Islet precursor cell (in vitro differentiated cells): ENCODE results near the gene SUPT4H1.

ENCODE experiments used
- DNase-seq: peaks from one replicate; pipeline ENCODE4 v3.0.0-alpha.2; 2018

SUPT4H1 gene

DNA sequence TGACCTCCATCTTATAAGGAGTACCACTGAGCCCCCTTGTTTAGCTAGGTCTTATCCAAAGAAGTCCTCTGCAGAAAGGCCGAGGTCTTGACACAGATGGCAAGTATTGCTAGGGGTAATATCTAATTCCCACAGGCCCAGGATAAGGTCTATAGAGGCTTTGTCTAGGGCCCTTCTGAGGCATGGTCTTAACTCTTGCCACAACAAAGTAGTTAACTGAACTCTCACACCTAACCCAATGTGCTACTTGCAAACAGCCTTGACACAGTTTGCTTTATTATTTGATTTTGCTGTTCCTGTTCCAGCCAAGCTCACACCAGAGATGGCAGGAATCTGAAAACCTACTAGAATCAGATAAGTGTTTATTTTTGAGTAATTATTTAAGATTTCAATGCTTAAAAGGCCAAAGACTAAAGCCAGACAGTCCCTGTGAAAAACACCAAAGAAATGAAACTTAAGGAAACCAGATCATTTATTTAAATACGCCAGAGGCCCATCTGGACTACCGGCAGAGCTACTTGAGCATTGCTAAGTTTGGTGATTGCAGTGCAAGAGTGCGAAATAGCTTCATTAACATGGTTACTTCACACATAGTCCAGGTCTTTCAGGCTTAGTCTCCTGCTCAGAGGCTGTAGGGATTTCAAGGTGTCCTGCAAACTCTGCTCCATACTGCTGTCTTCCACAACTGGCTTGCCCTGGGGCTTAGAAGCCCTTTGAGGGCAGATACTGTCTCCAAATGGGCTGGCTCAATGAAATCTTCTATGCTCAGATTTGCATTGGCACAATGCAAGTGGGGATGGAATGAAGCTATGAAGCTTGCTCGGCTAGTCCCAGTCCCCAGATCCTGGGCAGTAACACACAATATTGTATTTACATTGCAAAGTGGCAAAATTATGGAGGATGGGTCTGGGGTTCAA lies 28.5 kb upstream of the SUPT4H1 start:
- no peak for DNase-seq

DNA sequence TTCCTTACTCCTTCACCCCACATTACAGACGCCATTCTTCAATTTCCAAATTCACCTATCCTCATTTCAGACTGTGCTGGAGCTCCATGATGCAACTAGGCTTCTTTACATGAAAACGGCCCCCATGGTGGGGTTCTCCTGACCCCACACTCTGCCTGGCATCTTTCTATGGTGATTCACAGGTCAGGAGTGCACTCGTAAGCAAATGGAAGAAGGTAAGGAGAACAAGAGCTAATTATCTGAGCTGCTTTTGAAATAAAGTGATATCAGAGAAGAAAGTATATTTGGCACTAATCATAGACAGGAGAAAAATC lies 27.5 kb upstream of the SUPT4H1 start:
- DNase-seq, result no peak

DNA sequence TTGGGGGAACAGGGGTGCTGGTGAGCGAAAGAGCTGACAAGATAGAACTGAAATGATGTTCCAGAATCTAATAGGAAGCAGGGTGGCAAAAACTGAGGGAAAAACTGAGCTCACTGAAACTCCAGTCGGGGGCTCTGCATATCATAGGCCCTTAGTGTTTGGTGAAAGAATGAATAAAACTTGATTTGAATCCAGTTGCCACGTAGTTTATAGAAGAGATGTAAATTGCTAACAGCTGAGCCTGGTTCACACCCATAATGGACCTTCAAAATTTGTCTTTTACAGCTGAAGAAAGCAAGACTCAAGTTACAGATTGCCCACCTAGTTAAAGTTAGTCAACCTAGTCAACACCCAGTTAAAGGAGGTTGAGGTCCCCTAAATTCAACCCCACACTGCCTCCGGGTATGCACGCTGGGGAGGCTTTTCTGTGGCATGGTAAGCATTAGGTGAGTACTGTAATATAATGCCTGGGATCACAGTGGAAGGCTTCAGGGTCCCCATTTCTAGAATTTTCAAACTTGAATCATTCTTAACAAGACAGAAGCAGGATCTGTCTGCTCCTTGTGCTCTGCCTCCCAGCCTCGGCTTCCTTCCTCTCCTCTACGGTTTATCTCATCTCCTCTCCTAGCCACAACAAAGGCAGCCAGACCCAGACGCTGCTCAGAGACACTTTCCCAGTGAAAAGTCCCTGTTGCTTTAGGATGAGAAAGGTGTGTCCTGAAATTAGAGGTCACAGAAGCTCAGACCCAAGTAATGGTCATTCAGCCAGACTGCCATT lies 26.9 kb upstream of the SUPT4H1 start:
- DNase-seq, result peak; percentile 93

DNA sequence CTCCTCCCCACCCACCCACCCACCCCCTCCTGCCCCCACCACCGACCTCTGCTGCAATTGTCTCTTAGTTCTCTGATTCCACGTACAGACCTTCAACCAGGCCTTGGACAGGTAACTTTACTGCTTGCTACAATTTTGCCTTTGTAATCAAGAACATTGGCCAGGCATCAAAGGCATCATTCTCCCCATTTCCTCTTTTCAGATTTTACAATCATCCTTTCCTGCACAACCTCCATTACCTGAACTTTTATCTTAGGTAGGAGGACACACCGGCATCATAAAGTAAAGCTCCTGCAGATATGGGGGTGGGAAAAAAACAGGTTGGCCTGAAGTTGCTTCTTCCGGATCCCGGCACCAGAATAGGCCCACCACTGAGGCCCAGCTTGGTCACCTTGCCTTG lies 25.7 kb upstream of the SUPT4H1 start:
- DNase-seq, result no peak

DNA sequence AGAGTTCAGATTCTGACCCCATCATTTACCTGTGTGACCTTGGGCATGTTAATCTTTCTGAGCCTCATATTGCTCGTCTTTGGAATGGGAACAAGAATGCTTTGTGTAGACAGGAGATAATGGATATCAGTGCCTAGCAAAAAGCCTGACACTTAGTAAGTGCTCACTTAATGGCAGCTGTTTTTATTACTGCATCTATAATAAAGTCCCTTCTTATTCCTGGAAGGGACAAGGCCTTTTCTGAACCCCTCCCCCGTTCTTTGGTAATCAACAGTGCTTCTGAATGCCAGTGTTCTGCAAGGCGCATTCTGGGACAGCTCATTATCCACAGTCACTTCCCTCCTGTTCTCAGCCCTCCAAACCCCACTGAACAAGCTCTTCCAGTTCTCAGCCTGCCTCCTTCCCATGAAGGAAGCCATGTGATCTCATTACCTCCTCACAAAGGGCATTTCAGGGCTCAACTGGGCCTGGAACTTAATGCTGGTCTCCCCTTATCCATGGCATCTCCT lies 25.1 kb upstream of the SUPT4H1 start:
- DNase-seq, result peak; percentile 99

DNA sequence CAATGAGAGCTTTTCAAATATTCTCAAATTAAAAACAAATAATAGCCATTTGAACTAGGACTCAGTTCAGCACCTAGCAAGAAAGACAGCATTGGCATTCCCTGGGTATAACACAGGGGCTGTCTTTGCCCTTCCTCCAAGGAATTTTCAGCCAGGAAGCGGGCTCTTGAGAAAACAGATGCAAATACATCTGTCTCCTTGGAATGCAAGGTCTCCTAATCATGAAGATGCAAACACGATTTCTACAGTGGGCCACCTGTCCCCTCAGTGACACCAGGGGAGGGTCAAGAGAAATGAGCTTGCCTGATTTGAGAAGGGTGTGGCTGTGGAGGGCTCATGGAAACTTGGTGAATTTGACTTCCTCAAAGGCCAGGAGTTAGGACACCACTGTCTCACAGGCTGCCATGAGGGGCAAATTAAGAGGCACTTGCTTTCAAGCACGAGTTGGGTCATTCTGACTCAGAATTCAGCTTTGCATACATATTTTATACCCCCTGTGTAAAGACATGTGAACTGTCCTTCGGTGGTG lies 24.5 kb upstream of the SUPT4H1 start:
- DNase-seq, result peak; percentile 53

DNA sequence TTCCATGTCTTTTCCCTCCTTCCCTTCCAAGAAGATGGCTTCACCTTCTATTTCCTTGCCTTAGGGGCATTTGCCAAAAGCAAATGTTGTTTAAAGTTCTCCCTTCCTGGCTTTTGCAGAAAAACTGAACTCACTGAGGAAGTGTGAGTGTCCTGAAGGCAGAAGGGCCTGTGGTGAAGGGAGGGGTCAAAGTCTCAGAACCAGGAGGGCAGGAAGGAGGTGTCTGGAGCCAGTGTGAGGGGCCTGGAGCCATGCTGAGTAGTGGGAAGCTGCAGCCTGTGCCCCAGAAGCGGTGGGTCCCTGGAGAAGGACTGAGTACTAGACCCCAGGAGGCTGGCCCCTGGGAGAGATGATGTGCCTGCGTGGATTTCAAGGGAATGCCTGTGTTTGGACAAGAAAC lies 23.8 kb upstream of the SUPT4H1 start:
- DNase-seq, result peak; percentile 75

DNA sequence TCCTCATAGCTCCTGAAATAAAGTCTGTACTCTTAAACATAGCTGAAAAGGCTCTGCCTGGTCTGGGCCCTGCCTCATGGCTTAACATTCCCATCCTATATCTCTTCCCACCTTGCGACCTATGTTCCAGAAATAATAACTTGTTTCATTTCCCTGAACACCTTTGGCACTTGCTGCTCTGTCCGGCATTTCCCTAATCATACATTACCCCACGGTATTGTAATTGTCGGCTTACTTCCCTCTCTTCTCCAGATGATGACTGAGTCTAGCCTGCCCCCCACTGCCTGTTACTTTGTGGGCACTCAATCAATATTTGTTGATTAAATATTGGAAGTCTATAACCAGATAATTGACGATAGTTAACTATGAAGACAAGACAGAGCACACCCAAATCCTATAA lies 23.3 kb upstream of the SUPT4H1 start:
- DNase-seq, result peak; percentile 27

DNA sequence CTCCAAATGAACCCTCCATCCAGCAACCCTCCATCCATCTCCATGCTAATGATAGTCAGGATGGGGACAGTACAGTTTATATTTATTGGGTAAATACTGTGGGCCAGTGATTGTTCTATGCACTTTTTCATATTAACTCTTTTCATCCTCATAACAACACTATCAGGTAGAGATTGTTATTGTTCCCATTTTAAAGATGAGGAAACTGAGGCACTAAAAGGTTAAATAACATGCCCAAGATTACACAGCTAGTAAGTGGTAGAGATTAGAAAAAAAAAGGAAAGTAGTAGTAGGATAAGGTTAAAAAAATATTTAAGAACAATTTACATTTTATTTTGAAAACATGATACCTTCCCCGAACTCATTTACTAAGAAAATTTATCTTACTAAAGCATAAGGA lies 21.9 kb upstream of the SUPT4H1 start:
- DNase-seq, result no peak

DNA sequence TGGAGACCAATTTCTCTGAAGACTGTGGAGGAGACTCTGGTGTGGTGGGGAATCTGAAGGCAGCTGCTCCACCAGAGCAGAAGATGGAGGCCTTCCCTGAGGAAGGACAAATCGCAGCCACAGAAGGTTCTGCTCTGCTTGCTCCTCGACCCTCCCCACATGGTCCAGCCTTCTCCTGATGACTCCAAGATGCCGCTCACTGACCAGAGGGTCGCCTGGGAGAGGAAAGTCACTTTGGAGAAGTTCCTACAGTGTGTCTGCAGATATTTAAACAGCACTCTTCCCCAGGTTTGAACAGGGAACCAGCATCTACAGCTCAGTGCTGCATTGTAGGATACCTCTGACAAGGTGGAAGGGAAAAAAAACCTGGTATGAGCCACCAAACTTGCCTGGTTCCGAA lies 21.0 kb upstream of the SUPT4H1 start:
- peak; percentile 50 for DNase-seq

DNA sequence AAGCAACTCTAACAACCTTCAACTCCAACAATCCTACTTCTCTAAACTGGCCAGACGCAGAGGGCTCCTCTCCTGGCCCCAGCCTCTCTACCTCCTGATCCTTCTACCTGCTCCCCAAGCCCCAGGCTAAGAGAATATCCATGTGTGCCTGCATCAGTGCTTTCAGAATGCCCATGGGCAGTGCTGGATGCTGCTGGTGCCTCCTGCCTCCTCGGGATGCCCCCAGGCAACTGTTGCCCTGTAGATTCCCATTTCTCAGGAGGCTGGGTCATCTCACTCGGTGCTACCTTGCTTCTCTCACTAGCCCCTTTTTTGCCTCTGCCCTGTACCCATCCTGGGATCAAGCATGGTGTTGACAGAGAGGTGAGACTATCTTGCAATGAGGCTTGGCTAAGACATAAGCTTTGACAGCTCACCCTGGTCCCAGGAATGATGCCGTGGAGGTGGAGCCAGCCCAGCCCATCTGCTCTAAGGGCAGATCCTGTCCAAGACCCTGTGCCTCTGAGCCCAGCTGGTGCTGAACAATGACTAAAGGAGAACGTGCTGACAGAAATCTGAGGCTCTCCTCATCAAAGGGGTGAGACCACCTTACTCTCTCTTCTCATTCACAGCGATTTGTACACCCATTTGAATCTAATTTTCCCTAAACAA lies 19.4 kb upstream of the SUPT4H1 start:
- no peak for DNase-seq

DNA sequence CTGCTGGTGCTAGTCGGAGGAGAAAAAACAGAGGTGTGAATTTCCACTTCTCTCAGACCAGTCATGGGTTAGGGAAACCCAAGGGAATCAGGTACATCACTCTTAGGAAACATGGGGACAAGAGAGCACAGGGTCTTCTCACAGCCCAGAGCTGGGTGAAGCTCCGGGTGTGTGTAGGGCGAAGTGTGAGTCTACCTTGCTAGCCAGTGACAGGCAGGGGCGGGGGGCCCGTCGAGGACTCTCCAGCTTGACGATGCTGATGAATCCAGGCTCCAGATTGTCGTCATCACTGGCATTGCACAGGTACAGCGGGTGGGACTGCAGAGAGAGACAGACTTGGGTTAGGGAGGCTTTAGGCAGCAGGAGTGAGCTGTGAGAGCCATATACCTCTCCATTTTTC lies 18.7 kb upstream of the SUPT4H1 start:
- DNase-seq, result peak; percentile 50

DNA sequence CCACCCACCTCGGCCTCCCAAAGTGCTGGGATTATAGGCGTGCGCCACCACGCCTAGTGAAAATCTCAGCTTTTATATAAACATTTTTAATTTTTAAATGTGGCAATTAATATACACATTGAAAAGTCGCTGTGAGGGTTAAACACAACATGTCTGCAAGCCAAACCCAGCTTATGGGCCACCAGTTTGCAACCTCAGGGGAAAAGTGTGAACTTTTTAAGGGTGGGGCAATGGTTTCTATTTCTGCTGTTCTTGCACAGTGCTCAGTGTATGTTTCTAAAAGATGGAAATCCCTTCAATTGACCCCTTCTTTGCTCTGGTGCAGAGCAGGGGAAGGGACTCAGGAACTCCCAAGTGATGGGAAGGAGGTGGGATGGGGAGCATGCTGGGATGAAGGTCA lies 18.3 kb upstream of the SUPT4H1 start:
- DNase-seq, result no peak

DNA sequence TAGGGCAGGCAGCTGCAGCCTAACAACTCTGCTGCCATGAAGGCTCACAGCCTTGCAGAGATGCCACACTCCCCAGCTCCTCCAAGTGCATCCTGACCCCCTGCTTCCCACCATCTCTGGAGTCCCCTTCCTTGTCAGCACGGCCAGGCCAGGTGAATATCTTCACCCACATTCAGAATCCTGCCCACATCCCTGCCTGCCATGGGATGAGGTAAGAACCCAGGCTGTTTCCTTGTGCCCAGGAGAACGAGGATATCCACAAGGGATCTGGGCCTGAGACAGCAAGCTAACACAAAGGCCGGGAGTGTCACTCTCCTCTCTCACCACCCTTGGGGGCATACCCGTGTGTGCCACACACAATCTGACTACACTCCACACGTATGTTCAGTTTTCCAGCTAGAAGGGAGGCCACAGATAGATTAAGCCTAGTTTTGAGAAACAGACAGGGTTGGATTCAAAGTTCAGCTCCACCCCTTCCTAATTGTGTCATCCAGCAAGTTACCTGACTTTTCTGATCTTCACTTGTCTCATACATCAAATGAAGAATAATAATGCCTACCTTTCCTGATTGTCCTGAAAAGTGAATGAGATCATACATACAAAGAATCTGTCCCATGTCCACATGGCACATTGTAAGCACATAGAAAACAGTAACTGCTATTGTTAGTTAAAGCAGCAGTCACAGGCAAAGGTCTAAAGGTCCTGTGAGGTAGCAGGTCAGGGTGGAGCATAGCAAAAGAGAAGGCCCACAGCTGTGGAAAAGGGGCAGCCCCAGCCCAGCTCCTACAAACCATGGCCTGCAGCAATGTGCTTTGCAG lies 17.4 kb upstream of the SUPT4H1 start:
- DNase-seq, result no peak

DNA sequence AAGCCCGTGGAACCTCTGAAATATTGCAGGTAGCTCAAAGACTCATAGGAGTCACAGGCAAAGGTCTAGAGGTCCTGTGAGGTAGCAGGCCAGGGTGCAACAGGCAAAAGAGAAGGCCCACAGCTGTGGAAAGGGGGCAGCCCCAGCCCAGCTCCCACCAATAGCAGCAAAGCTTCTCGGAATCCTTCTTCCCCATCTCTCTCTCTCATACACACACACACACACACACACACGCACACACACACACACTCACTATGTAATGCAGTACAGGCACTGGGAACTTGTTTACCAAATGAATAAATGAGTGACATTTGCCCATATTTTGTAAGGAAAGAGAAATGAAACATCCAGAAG lies 16.8 kb upstream of the SUPT4H1 start:
- DNase-seq, result no peak

DNA sequence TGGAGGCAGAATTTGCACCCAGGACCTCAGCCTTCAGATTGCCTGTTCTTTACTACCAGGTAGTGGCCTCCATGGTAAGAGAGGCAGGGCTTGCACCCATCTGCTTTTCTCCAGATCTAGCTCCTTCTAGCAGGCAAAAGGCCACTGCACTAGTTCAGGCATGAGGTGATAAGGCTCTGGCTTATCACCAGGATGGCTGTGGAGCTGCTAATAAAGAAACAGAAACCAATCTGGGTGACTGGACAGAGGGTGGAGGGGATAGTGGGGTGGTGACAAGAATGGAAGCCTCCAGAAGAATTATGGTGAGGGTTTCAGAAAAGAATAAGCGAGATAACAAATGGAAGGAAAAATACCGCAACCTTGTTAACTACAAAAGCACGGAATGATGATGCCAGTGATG lies 15.5 kb upstream of the SUPT4H1 start:
- DNase-seq, result no peak

DNA sequence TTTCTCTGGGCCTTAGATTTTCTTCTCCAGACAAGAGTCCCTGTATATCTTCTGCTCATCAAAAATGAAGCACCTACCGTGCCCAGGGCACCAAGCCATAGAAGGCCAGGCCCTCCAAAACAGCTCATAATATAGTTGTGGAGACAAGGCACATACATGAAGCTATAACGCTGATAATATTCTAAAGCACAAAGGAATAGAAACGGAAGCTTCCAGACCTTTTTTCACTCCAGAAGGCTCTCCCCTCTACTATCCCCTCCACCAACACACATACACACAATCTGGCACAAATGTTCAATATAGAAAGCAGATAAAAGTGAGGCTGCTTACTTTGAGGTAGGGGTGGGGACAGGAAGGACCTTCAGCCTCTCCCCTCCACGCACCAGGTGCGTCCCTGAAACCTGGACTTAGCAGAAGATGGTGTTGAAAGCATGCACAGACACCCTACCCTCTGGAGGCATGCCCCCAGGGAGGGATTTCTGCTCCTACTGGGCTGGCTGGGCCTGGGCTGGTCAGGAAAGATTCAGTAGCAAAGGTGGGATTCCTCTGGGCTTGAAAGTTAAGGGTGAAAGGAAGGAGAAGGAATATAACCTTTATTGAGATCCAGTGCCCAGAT lies 14.1 kb upstream of the SUPT4H1 start:
- DNase-seq, result peak; percentile 86

DNA sequence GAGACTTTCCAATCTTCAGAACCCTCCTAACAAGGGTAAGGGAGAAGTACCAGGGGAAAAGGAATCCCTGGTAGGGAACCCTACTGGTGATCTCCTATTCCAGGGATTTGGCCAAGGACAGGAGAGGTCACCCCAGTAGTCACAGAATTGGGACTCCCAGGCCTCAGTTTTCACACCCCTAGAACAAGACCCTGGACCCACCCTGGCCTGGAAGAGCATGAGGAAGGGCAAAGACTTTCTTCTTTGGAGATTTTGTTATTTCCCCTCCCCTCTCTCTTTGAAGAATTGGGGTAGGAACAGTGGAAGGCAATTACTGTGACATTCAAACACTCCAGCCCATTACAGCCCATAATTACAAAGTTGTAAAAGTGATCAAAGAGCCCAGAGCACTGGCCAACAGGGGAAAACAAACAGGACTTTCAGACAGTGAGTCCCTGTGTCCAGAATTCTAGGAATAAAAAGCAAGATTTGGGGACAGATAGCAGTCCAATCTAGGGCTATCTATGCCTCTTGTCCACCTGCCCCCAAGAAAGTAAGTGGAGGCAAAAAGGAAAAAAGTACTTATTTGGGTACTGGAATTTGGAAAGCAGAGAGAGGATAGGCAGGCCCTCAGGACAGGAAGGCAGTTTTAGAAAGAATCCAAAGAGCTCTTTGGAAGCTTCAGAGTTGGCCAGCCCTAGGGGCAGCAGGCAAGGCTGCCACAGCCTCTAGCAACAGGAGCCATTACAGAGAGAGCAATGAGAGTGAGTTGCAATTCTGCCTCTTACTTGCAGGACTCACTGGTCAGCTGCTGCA lies 13.4 kb upstream of the SUPT4H1 start:
- peak; percentile 95 for DNase-seq

DNA sequence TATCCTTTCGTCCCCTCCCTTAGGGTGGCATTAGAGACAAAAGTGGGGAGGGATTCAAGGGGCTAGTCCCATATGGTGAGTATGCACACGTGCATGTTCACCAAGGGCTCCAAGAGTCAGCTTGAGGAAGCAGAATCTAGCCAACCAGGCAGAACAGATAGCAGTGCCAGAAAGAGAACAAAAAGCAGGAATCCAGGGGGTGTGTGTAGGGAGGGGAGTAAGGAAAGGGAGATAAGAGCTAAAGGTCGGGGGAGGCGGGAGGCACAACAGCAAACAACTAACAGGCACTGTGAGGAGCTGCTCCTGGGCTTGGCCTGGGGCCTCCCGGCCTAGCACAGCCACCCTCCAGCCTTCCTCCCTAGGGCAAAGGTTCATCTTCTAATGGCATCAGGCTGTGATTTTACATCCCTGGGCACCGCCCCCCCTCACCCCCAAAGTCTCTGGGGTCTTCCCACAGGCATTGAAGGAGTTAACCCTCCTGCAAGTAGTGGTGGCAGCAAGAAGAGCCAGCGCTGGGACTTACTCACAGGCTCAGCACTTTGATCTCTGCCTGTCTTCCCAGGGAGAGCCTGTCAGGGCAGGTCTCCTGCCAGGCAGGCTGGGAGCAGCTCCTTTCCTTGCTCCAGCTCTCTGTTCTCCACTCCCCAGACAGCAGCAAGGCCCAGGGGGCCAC lies 12.4 kb upstream of the SUPT4H1 start:
- DNase-seq, result peak; percentile 98

DNA sequence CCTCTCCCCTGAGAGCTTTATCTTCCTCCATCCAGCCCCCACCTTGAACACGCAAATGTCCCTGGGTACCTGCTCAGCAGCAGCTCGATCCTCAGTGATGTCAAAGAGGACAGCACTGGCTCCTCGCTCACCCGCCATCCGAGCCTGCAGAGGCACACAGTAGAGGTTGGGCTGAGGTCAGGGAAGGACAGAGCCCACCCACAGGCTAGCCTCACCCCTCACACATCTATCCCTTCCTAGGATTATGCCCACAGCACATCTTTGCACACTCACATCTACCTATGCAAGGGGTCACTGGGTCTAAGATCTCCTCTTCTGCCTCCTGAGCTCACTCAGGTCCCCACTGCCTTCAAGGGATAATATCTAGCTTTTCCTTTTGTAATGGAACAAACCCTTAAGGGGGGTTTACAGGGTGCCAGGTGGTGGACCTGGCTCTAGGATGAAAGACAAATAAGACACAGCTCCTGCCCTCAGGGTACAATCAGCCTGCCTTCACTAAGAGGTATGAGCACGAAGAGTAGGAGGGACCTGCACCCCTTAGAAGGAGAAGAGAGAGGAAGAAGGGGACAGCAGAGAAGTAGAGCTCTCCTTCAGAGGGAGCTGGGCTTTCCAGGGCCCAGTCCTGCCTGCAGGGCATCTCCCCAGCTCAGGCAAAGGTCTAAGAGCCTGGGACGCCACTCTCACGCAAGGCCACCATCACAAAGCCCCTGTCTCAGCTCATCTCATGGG lies 11.6 kb upstream of the SUPT4H1 start:
- no peak for DNase-seq
